CD4-positive, alpha-beta T cell treated with Interleukin-15 for 4 hours (primary cell): ENCODE results near the gene TIMELESS.
A peak's percentile ranks its signal among the peaks of the same experiment; 100 is the strongest.
"Not testable (repeated sequence)": the region's sequence is repeated elsewhere in the genome, so short reads cannot be mapped to it uniquely, and the experiment has no call there.

Experiments
- DNase-seq: peaks from one replicate; pipeline ENCODE4 v3.0.0-alpha.2; 2020; ENCODE audit warnings: low spot score

TIMELESS gene

DNA sequence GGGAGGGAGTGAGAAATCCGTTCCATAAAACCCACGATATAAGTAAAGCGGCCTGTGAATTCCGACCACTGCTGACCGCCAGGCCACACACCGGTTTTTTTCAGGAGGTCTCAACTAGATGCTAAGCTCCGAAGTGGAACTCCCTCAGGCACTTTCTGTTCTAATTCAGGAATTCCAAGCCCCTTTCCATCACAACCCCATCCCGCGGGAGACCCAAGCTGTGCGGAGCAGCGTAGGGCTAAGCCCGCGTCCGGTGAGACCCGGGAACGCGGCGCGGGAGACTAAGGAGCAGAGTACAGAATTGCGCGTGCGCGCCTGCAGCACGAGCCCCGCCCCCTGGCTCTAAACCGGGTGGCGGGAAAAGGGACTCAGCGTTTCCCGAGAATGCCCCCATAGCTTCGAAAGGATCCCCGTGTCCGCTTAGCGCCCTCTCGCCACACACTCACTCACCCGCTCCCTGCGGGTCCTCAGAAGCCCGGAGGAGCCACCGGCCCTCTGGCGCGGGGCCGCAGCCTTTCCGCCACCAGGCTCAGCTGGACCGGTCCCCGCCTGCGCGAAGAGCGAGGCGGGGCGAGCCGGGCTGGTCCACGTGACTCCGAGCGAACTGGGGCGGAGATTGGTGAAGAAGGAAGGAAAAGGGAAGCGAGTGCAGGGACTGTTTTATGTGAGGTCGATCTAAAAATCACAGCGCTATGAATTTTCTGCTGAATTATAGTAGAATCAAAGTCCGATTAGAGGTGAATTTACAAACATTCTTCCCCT is at the start of gene TIMELESS:
Gene TIMELESS (minus strand): TSS at position 567 of the 762 bp plus-strand sequence. CDS start 15,256 bp downstream, outside the sequence.
- DNase-seq = peak; percentile 81

GRCh38 chr12:56498126-56498902 is 49.1 kb upstream of the TIMELESS start:
- DNase-seq = not testable (repeated sequence)

- DNase-seq = peak; percentile 54
These were observed 47.5 kb upstream of the TIMELESS start for GRCh38 chr12:56496704-56497103.

- DNase-seq = not testable (repeated sequence)
These were observed 45.3 kb upstream of the TIMELESS start for GRCh38 chr12:56494481-56494880.

DNA sequence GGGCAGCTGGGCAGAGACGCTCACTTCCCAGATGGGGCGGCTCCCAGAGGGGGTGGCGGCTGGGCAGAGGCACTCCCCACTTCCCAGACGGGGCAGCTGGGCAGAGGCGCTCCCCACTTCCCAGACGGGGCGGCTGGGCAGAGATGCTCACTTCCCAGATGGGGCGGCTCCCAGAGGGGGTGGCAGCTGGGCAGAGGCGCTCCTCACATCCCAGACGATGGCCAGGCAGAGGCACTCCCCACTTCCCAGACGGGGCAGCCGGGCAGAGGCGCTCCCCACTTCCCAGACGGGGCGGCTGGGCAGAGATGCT is 44.8 kb upstream of the TIMELESS start:
- not testable (repeated sequence) for DNase-seq

- DNase-seq = not testable (repeated sequence)
These were observed 44.3 kb upstream of the TIMELESS start for GRCh38 chr12:56493409-56494105.

- no peak for DNase-seq
These were observed 41.1 kb upstream of the TIMELESS start for GRCh38 chr12:56490360-56490759.

GRCh38 chr12:56488041-56488955 is 39.1 kb upstream of the TIMELESS start, which contains the start of gene GLS2:
GLS2 (minus strand) TSS chr12:56488161; CDS start chr12:56488118, 43 bp downstream.
- DNase-seq = peak; percentile 82

GRCh38 chr12:56487448-56488040 is 38.3 kb upstream of the TIMELESS start:
- DNase-seq = no peak

GRCh38 chr12:56486694-56487093 is 37.5 kb upstream of the TIMELESS start:
- no peak for DNase-seq

- DNase-seq = no peak
These were observed 35.3 kb upstream of the TIMELESS start for GRCh38 chr12:56484566-56484965.

GRCh38 chr12:56479625-56480024 is 30.4 kb upstream of the TIMELESS start:
- no peak for DNase-seq

- DNase-seq = no peak
These were observed 28.4 kb upstream of the TIMELESS start for GRCh38 chr12:56477521-56478225.

DNA sequence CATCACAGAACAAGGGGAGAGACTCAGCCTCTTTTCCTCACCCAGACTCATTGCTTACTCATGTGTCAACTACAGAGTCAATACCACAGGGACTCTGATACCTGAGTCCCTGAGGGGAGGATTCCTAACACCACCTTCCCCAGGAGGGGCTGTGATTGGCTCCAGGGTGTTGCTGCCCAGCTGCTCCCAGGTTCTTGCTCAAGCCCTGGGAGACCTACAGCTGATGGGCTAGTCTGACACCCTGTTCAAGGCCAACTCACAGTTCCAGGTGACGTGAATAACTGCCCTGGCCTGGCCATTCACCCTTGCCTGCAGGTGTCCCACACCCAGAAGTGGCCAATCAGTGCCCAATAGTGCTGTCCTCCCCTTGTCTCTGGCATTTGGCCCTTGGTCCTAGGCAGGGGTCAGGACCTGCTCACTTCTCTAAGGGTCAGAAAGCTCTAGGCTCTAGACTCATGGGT is 27.8 kb upstream of the TIMELESS start:
- no peak for DNase-seq

DNA sequence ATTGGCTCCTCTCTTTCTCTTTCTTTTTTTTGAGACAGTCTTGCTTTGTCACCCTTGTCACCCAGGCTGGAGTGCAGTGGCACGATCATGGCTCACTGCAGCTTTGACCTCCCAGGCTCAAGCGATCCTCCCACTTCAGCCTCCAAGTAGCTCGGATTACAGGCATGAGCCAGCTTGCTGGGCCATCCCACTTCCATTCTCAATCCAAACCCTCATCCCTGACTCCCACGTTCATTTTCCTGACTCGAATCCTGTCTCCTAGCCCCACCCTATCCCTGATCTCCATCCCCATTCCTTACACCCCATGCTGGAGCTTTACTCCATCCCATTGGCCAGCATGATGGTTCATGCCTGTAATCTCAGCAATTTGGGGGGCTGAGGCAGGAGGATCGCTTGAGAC is 26.9 kb upstream of the TIMELESS start:
- no peak for DNase-seq

- DNase-seq = no peak
These were observed 25.2 kb upstream of the TIMELESS start for GRCh38 chr12:56474389-56474788.

DNA sequence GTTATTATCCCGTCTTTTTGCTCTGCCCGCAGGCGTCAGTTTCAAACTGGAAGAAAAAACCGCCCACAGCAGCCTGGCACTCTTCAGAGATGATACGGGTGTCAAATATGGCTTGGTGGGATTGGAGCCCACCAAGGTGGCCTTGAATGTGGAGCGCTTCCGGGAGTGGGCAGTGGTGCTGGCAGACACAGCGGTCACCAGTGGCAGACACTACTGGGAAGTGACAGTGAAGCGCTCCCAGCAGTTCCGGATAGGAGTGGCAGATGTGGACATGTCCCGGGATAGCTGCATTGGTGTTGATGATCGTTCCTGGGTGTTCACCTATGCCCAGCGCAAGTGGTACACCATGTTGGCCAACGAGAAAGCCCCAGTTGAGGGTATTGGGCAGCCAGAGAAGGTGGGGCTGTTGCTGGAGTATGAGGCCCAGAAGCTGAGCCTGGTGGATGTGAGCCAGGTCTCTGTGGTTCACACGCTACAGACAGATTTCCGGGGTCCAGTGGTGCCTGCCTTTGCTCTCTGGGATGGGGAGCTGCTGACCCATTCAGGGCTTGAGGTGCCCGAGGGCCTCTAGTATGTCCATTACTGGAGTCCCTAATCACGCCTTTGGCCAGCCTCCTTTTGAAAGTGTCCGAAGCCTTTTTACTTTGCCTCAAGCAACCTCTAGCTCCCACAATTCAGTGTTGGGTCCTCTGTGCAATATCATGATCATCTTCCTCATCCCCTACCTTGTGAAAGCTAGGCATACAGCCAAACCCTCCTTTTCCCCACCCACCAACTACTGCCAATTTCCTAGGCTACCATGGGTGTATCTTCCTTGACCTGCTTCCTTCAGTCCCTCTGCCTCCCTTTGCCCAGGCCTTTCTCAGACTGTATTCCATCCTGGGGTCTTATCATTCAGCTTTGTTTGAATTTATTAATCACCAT is 20.0 kb upstream of the TIMELESS start:
- DNase-seq = no peak

DNA sequence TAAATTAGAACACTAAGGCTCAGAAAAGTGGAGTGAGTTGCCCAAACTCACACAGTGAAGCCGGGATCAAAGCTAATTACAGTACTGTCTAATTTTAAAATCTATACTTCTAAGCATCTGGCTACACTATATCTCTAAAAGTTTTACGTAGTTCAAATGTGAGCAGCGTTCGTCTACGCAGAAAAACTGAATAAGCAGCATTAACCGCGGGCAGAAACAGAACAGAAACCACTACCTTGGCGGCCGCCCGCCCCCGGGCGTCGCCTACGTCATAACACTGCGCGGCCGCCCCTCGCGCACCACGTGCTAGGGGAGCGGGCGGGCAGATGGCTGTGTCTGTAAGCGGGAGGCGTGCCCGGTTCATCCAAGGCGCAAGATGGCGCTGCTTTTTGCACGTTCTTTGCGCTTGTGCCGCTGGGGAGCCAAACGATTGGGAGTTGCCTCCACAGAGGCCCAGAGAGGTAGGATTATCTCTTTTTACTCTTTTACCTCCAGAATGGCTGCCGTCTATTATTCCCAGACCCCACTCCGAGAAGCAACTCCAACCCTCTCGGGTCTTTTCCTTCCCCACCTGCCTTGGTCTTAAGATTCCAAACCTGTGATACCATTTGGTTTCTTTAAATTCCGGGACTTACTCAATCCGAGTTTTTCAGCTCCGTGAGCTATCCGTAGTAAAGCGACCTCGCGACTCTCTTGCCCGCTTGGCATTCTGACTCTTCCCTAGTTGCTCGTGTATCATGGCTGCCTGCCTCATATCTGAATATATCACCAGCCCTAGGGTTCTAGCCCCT is 19.2 kb upstream of the TIMELESS start, which contains the start of gene SPRYD4:
Gene SPRYD4 (plus strand): TSS at position 363 of the 791 bp plus-strand sequence. CDS start 14 bp downstream, at position 377.
- peak; percentile 94 for DNase-seq
